NCI-H1092 treated with DMSO at 0.1 percent for 48 hours (cell line): ENCODE results near the gene NPAS3.

Experiments used
- DNase-seq: peaks from one replicate; lab custom pipeline; 2025; lab: John Stamatoyannopoulos, UW

The NPAS3 gene

GRCh38 chr14:33332497-33332896 lies 393.8 kb downstream of the NPAS3 start:
- no peak for DNase-seq

- no peak for DNase-seq
Measured at GRCh38 chr14:33335366-33335765, 396.7 kb downstream of the NPAS3 start.

DNA sequence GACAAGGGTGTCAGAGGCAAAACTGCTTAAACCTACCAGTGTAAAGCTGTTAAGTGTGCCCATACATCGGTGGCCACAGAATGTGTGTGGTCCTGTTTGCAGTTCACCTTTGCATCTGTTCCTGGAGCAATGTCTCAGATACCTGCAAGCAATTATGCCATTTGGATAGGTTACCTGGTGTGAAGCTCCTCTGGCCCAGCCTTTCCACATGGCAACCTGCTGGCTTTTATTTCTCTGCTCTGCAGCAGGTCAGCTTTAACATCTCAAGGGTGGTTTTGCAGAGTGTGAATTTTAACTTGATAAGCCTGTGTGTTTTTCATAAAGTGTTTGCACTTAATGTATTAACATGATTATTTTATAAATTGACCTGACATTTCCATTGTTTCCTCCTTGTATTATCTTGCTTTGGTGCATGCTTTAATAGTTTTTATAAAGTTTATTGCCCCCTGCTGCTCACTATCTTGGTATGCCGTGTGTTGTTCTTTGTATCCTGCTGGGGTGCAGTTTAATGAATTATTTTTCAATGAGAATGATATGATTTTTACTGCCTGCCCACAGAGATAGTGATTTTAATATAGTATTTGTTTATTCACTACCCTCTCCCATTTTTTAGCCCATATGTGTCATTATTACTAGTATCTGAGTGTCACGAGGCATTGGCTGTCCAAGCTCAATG lies 403.8 kb downstream of the NPAS3 start:
- no peak for DNase-seq

DNA sequence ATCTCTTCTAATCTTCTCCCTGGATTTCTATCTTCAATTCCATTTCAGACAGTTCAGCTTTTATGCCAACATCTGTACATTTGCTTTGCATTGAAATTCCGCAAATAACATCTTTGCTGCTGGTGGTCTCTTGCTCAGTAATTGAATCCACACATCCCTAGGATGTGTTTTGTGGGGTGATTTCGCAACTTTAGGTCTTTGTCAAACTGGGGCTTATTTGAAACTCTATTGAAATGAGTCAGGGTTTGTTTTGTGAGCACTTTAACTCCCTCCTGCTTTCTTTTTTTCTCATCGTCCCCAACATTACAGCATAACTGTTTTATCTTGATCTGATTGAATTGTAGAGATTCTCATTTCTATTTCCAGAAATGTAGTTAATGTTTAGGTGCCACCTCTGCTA lies 404.3 kb downstream of the NPAS3 start:
- DNase-seq, result no peak

DNA sequence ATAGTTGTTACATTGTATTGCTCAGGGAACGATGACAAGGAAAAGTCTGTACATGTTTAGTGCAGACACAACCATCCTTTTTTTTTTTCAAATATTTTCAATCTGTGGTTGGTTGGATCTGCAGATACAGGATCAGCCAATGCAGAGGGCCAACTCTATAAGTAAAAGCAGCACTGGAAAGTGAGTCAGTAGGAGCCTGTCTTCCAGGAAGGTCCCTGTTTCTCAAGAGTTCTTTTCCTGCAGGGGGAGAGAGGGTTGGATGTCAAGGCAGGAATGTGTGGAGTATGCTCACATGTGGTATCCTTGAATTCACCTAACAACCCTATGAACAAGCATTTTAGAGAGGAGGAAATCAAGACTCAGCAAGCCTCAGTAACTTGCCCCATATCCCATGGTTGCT lies 409.1 kb downstream of the NPAS3 start:
- DNase-seq, result no peak

DNA sequence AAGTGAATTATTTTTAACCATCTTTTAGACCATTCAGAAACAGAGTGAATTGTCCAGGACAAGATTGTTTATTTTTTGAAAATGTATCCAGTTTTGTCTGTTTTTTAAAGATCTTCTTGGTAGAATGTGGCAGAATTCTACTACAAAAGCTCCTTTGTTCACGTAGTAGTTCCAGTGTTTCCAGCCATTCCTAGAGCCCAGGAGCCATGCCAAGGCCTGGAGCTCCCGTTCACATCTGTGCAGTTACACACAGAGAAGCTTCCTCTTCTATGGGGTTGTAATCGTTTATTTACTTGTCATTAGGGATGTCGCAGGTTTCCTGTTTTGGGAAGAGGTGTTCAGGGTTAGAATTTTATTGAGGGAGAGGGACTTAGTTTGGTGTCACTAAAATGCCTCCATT lies 409.8 kb downstream of the NPAS3 start:
- no peak for DNase-seq

DNA sequence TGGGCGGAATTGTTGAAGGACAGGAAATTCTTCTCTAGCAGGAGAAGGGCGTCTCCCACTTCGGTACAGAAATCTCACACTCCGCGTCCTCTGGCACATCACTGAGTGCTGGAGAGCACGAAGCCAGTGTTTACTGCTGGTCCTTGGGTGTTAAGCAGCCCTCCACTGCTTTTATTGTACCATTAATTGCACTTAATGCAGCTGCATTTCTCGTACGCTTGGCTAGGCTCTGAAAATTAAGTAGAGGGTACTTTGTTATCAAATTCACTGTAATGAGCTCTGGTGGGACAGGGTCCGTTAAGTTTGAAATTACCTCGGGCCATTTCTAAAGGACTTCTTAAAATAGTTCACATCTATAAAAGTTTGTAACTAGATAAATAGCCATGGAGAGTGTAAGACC lies 411.2 kb downstream of the NPAS3 start:
- peak; percentile 15 for DNase-seq

GRCh38 chr14:33350366-33350990 lies 411.8 kb downstream of the NPAS3 start:
- no peak for DNase-seq

- DNase-seq, result no peak
Measured at GRCh38 chr14:33352821-33353220, 414.1 kb downstream of the NPAS3 start.

GRCh38 chr14:33356181-33356580 lies 417.5 kb downstream of the NPAS3 start:
- no peak for DNase-seq

GRCh38 chr14:33357225-33358010 lies 418.7 kb downstream of the NPAS3 start:
- DNase-seq, result peak; percentile 29

- no peak for DNase-seq
Measured at GRCh38 chr14:33359288-33359881, 420.7 kb downstream of the NPAS3 start.

DNA sequence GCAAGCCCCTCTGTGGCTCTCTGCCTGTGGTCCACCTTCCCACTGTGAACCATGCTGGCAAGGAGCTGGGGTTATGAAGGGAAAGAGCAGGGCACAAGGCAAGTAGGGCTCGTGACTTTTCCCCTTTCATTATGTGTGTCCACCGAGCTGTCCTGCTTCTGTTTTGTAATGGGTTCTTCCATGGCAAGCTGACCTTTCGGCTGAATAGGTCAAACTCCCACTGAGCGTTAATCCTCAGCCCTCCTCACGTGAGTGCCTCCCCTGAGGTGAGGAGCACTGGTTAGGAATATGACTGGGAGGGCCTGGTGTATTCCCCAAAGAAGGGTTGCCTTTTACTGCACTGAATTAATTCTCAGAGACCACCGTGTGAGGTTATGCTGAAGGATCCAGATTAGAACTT lies 424.3 kb downstream of the NPAS3 start:
- DNase-seq, result no peak

DNA sequence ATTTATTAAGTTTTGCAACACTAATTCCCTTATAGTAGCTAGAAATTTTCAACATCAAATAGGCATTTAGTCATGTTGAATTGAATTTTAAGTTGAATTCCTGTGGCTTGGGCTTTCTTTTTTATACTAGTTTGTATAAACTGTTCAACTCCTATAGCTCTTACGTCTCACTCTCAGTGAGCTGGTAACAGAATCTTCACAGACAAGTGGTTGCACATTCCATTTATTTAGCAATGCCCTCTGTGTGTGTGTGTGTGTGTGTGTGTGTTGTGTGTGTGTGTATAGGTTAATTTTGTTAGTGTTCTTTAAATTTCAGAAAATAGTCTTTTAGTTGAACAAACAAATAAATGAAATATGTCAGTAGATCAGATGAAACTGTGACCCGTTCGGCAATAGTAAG lies 425.0 kb downstream of the NPAS3 start:
- no peak for DNase-seq

DNA sequence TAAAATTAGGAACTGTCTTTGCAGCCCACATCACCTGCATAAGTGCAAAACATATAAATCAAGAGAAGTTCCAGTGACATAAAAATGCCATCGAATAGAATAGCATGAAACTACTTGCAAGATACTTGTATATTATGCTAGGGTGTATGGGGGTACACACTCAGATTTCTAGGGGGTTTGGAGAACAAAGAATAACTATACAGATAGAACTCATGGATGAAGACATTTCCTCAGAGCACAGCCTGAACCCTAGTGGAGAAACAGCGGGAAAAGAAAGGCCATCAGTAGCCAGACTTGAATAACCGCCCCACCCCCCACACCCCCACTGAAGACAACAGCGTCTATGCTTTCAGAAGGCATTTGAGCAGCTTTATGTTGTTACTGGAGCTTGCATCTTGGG lies 425.8 kb downstream of the NPAS3 start:
- DNase-seq, result no peak

DNA sequence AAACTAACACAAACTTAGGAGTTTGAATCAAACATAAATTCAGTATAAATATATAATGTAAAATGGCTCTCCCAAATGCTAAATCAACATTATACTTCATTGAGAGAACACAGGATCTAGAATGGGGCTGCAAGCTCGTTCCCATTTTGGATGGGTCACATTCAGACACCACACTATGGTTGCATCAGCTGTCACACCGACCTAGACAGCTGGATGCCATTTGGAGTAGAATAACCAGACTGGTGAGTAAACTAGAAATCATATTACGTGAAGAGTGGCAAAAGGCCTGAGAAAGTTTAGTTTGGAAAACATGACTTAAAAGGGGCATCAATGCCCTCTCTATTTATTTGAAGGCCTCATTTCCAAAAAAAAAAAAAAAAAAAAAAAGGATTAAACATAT lies 430.4 kb downstream of the NPAS3 start:
- no peak for DNase-seq

DNA sequence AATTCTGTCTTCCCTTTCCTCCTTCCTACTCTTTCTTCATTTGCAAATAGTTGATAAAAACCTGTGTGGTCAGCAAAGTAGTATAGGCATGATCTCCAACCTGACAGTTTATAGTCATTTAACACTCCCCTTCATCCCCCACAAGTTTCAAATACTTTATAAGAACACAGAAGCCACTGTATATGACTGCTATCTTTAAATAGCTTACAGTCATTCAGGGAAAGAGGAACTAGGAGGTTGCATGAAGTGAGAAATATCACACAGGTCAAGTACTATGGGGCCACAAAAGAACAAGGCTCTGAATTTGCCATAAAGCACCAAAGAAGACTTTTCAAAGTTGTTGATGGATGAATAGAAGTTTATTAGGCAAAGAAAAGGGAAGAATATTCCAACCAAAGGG lies 431.3 kb downstream of the NPAS3 start:
- no peak for DNase-seq

DNA sequence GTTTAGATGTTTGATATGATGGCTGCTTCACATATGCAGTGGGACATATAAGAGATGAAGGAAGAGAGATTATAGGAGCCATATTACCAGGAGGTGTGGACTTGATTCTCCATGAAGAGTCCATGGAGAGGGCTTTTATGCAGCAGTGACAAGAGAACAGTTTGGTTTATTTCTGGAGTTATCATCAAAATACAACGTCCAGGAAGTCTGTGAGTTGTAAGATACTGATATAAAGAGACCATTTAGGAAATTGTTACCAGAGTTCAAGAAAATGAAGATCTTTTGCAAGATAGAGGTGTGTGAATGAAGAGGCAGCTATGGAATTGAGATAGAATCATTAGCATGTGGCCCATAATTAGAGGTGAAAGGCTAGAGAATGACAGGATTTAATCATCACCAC lies 431.7 kb downstream of the NPAS3 start:
- no peak for DNase-seq

DNA sequence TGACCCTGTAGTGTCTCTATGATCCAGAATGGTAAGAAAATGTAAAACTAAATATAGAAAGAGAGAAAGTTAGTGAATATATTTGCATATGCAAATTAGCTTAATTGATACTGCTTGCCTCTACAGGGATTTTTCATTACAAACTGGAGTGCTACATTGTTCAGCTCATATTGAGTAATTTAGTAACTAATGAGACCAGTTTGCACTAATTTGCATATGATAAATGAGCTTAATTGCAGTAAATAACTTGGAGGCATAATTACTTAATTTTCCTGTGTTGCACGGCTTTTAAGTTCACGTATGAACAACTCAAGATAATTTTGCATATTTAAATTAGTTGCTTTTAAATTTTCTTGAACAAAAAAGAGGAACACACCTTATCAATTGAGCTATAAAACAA lies 436.5 kb downstream of the NPAS3 start:
- no peak for DNase-seq

DNA sequence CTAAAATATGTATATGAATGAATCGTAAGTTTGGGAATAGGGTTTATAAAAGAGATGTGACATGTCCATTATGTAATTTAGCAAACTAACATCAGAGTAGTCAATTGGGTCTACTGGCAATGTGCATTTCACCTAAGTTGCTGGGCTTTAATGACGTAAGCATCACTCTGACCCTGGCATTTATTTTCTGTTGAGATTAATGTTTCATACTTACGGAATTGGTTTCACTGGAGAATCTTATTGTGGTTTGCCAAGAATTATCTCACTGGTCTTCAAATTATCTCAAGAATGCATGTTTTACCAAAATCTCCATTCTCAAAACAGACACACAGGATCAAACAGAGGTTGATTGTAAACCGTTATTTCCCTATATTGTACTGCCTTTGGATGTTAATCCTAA lies 437.1 kb downstream of the NPAS3 start:
- DNase-seq, result no peak

DNA sequence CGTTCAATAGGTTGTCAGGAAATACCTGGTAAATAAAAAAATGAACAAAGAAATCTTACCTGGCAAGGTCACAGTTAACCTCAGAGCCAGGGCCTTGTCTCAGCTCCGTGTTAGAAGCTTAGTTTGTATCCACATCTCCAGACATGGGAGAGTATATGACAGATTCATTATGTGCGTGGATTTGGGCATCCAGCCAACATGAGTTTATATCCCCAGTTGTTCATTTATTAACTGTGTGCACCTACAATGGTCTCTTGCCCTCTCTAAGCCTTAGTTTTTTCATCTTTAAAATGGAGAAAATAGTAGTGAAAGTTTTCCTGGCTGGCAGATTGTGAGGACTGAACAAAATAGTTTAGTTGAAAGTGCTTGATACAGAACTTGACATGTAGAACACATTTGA lies 437.8 kb downstream of the NPAS3 start:
- DNase-seq, result no peak

- no peak for DNase-seq
Measured at GRCh38 chr14:33377596-33378390, 439.1 kb downstream of the NPAS3 start.
